PC-3 (cell line): ENCODE measurements around the gene TMEM171.

ENCODE experiments used
- CTCF ChIP-seq: fragments of 300-600 bp; sonication (generic); conservative IDR thresholded peaks from 2 replicates; pipeline ENCODE4 v1.5.1; 2017; ENCODE audit warnings: antibody characterized with exemption, low read depth, mild to moderate bottlenecking, low read length
- EZH2 ChIP-seq: fragments of 300-600 bp; sonication (generic); IDR thresholded peaks from one replicate; pipeline ENCODE4 v1.6.1; 2017; ENCODE audit warnings: antibody characterized with exemption, mild to moderate bottlenecking, low read length; ENCODE audit not compliant: unreplicated experiment
- EZH2phosphoT487 ChIP-seq: fragments of 300-600 bp; sonication (generic); IDR thresholded peaks from 2 replicates; pipeline ENCODE4 v1.6.1; 2018; ENCODE audit warnings: mild to moderate bottlenecking, antibody characterized with exemption, low read length, borderline replicate concordance

- TF ChIP-seq CTCF (no peak), EZH2 (no peak), EZH2phosphoT487 (no peak)
These were observed 19.1 kb downstream of the TMEM171 start for GRCh38 chr5:73139485-73139884.
